Tibial artery (tissue), 4 donors: Measurements from ENCODE around the gene AGMO.

Experiments
- DNase-seq, 2 donors: peaks; one replicate each; pipeline ENCODE4 v3.0.0-alpha.2; 2019
- H3K27ac ChIP-seq, 2 donors: fragments of 200-600 bp; sonication (generic) in 1 of 2; 1 replicate in 1 of 2; 2 replicates in 1 of 2; pipeline ENCODE4 v1.5.1; 2018 to 2019; ENCODE audit warnings: mild to moderate bottlenecking in 1 of 2
- H3K27me3 ChIP-seq, 2 donors: fragments of 200-600 bp; sonication (generic) in 1 of 2; one replicate each; pipeline versions ENCODE4 v1.5.1 to v1.6.0; 2016 to 2019
- H3K36me3 ChIP-seq, 3 donors: fragments of 200-600 bp; sonication (generic) in 2 of 3; one replicate each; pipeline ENCODE4 v1.5.1; 2016 to 2019; ENCODE audit warnings: mild to moderate bottlenecking in 2 of 3
- H3K4me1 ChIP-seq, 4 donors: fragments of 200-600 bp; sonication (generic) in 2 of 4; 1 replicate in 3 of 4; 2 replicates in 1 of 4; pipeline ENCODE4 v1.5.1; 2016 to 2019
- H3K4me3 ChIP-seq, 2 donors: fragments of 200-600 bp; sonication (generic) in 1 of 2; 1 replicate in 1 of 2; 2 replicates in 1 of 2; pipeline ENCODE4 v1.5.1; 2018 to 2019; ENCODE audit warnings: mild to moderate bottlenecking in 2 of 2
- H3K9me3 ChIP-seq, 3 donors: fragments of 200-600 bp; sonication (generic) in 1 of 3; one replicate each; pipeline ENCODE4 v1.5.1; 2016 to 2019
- intact Hi-C: fragments of 100-400 bp; cut with DNase I; formaldehyde crosslinking; loops from one replicate; pipeline ENCODE4 v1.15.0; 2023; ENCODE audit warnings: low total_unique reads
- TF ChIP-seq, protein P1 (sequence below), 2 experiments: fragments of 200-600 bp in 1 of 2; fragments of 450-650 bp in 1 of 2; IDR thresholded peaks; one replicate each; pipeline ENCODE4 v1.5.1; 2017 to 2019; ENCODE audit warnings: antibody characterized with exemption in 2 of 2, mild to moderate bottlenecking in 1 of 2, moderate library complexity in 1 of 2

Gene AGMO

DNA sequence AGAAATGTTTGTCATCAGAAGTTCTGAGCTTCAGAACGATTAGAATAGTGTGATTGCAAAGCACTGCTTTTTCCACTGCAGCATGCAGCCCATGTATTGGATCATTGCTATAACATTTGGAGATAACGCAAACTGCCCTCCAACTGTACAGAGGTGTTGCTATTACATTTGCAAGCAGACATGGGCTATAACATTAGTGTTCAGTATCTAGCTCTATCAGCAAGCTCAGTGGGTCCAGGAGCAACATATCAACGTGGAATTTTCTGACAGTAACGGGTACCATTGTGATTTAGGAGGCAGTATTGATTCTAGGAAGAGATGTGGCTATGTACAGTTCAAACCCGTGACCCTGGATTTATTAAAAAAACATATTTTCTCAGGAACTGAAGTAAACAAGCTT is 75.8 kb downstream of the AGMO start:
- TF ChIP-seq, protein P1, sequence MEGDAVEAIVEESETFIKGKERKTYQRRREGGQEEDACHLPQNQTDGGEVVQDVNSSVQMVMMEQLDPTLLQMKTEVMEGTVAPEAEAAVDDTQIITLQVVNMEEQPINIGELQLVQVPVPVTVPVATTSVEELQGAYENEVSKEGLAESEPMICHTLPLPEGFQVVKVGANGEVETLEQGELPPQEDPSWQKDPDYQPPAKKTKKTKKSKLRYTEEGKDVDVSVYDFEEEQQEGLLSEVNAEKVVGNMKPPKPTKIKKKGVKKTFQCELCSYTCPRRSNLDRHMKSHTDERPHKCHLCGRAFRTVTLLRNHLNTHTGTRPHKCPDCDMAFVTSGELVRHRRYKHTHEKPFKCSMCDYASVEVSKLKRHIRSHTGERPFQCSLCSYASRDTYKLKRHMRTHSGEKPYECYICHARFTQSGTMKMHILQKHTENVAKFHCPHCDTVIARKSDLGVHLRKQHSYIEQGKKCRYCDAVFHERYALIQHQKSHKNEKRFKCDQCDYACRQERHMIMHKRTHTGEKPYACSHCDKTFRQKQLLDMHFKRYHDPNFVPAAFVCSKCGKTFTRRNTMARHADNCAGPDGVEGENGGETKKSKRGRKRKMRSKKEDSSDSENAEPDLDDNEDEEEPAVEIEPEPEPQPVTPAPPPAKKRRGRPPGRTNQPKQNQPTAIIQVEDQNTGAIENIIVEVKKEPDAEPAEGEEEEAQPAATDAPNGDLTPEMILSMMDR (IDR thresholded peaks at IDR 0.05) = no peak
- Histone ChIP-seq H3K36me3 (no peaks in the 10 kb centered on the region), H3K27me3 (no peaks in the 10 kb centered on the region), H3K4me1 (peaks cover 0 to 14% (median 0%) of the 10 kb centered on the region in 4 donors), H3K9me3 (no peaks in the 10 kb centered on the region), H3K4me3 (no peak overlapping the region), H3K27ac (no peak overlapping the region)
- no peak for DNase-seq
- intact Hi-C loops = no loop called here

GRCh38 chr7:15485431-15485830 is 76.4 kb downstream of the AGMO start:
- Histone ChIP-seq H3K36me3 (no peaks in the 10 kb centered on the region), H3K4me1 (peaks cover 0 to 14% (median 0%) of the 10 kb centered on the region in 4 donors), H3K4me3 (no peak overlapping the region), H3K27ac (no peak overlapping the region), H3K27me3 (no peaks in the 10 kb centered on the region), H3K9me3 (no peaks in the 10 kb centered on the region)
- intact Hi-C loops = no loop called here
- TF ChIP-seq, protein P1 (IDR thresholded peaks at IDR 0.05) = no peak
- no peak for DNase-seq

DNA sequence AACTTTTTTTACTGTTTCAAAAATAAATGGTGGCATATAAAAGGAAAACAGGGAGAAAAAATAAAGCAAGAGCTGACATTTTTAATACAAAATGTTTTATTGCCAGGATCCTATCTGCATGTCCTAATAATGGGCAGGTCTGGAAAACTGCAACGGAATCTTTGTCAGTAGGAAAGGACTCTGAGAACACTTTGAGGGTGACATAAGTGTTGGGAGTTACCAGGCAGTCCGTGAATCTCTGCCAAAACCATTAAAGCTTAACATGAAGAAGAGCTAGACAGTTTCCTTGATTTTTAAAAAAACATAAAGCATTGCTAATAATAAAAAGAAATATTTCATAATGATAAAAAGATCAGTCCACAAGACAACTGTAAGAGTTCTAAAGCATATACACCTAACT is 80.7 kb downstream of the AGMO start:
- Histone ChIP-seq H3K27me3 (no peaks in the 10 kb centered on the region), H3K4me1 (no peaks in the 10 kb centered on the region), H3K27ac (no peak overlapping the region), H3K36me3 (no peaks in the 10 kb centered on the region), H3K9me3 (no peaks in the 10 kb centered on the region), H3K4me3 (no peak overlapping the region)
- intact Hi-C loops = no loop called here
- no peak for DNase-seq
- TF ChIP-seq, protein P1 (IDR thresholded peaks at IDR 0.05) = no peak

GRCh38 chr7:15478401-15478800 is 83.4 kb downstream of the AGMO start:
- Histone ChIP-seq H3K4me1 (no peaks in the 10 kb centered on the region), H3K36me3 (no peaks in the 10 kb centered on the region), H3K27ac (no peak overlapping the region), H3K27me3 (no peaks in the 10 kb centered on the region), H3K4me3 (no peak overlapping the region), H3K9me3 (no peaks in the 10 kb centered on the region)
- intact Hi-C loops = no loop called here
- TF ChIP-seq, protein P1 (IDR thresholded peaks at IDR 0.05) = no peak
- DNase-seq = no peak

DNA sequence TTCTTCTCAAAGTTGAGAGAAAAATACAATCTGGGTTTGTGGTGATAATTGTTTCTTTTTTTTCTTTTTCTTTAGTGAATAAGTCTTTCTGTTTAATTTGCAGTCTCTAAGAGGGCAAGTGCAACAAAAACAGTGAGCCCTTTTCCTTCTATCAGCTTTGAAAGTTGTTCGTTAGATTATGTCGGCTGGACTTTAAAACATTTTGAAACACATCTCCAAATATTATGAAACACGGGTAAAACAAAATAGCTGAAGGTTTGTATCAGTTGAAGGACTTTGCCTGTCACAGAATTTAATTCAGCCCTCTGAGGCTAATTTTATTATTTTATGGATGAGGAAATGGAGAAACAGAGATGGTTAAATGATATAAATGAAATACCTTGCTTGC is 85.3 kb downstream of the AGMO start:
- no peak for DNase-seq
- intact Hi-C loops = no loop called here
- TF ChIP-seq, protein P1 (IDR thresholded peaks at IDR 0.05) = no peak
- Histone ChIP-seq H3K27me3 (no peaks in the 10 kb centered on the region), H3K9me3 (no peaks in the 10 kb centered on the region), H3K36me3 (no peaks in the 10 kb centered on the region), H3K4me3 (no peak overlapping the region), H3K27ac (no peak overlapping the region), H3K4me1 (no peaks in the 10 kb centered on the region)
